Spleen (tissue), 11 donors: ENCODE results near the gene RADIL. TPM values are rescaled to one million over a fixed set of nuclear protein-coding genes. Genes with fewer than 3 reads are reported as not detected.

Source experiments
- DNase-seq: peaks from one replicate; pipeline ENCODE4 v3.0.0-alpha.2; 2020
- H3K27ac ChIP-seq, 8 donors: fragments of 200-600 bp; sonication (generic) in 7 of 8; 1 replicate in 4 of 8; 2 replicates in 4 of 8; pipeline versions ENCODE4 v1.5.0 to v1.8.0; 2016 to 2021; ENCODE audit warnings: inconsistent platforms in 4 of 8, mild to moderate bottlenecking in 4 of 8, moderate library complexity in 1 of 8
- H3K27me3 ChIP-seq, 7 donors: fragments of 200-600 bp; sonication (generic) in 6 of 7; replicated peaks in 1 of 7; 1 replicate in 4 of 7; 2 replicates in 3 of 7; pipeline versions ENCODE4 v1.5.0 to v1.8.0; 2016 to 2021; ENCODE audit warnings: inconsistent platforms in 3 of 7, mild to moderate bottlenecking in 1 of 7
- H3K36me3 ChIP-seq, 6 donors: fragments of 200-600 bp; sonication (generic) in 5 of 6; 1 replicate in 4 of 6; 2 replicates in 2 of 6; pipeline versions ENCODE4 v1.5.0 to v1.8.0; 2016 to 2021; ENCODE audit warnings: inconsistent platforms in 2 of 6
- H3K4me1 ChIP-seq, 6 donors: fragments of 200-600 bp; sonication (generic) in 5 of 6; 1 replicate in 3 of 6; 2 replicates in 3 of 6; pipeline versions ENCODE4 v1.5.0 to v1.8.0; 2016 to 2021; ENCODE audit warnings: inconsistent platforms in 3 of 6
- H3K4me3 ChIP-seq, 8 donors: fragments of 200-600 bp; sonication (generic) in 7 of 8; 1 replicate in 4 of 8; 2 replicates in 4 of 8; pipeline versions ENCODE4 v1.5.0 to v1.8.0; 2016 to 2021; ENCODE audit warnings: inconsistent platforms in 4 of 8, mild to moderate bottlenecking in 4 of 8, moderate library complexity in 2 of 8
- H3K9me3 ChIP-seq, 8 donors: fragments of 200-600 bp; sonication (generic) in 7 of 8; 1 replicate in 4 of 8; 2 replicates in 4 of 8; pipeline versions ENCODE4 v1.5.0 to v1.8.0; 2016 to 2021; ENCODE audit warnings: inconsistent platforms in 4 of 8
- CTCF ChIP-seq, 11 experiments: fragments of 200-600 bp in 7 of 11; fragments of 450-650 bp in 4 of 11; sonication (generic) in 4 of 11; IDR thresholded peaks in 8 of 11; conservative IDR thresholded peaks in 3 of 11; 1 replicate in 7 of 11; 2 replicates in 4 of 11; pipeline versions ENCODE4 v1.4.0 to v1.8.0; 2016 to 2021; ENCODE audit warnings: antibody characterized with exemption in 11 of 11, inconsistent platforms in 4 of 11, mild to moderate bottlenecking in 1 of 11
- POLR2A ChIP-seq, 3 donors: fragments of 450-650 bp; IDR thresholded peaks; one replicate each; pipeline ENCODE4 v1.5.1; 2017; ENCODE audit warnings: antibody characterized with exemption in 3 of 3, mild to moderate bottlenecking in 1 of 3
- POLR2AphosphoS5 ChIP-seq, 3 donors: sonication (generic); formaldehyde crosslinking; IDR thresholded peaks; one replicate each; pipeline ENCODE4 v1.5.1; 2017; ENCODE audit warnings: antibody characterized with exemption in 3 of 3
- WGBS, 5 donors: extraction: QIAGEN DNeasy Blood & Tissue Kit in 3 of 5; methylation state at CpG; one replicate each; pipeline versions ENCODE4 v1.1.5 to v1.1.7; 2013 to 2018; 5-methylcytosine and 5-hydroxymethylcytosine counted together
- intact Hi-C: fragments of 100-400 bp; cut with DNase I; formaldehyde crosslinking; loops from one replicate; pipeline ENCODE4 v1.15.0; 2023; ENCODE audit warnings: low total_unique reads
- polyA plus RNA-seq, 3 donors: library from polyadenylated mRNA; stranded (reverse); fragments of 200-250 nt; gene quantifications; one replicate each; pipeline ENCODE4 v1.2.1, GENCODE V29; 2013
- total RNA-seq, 7 donors: library from RNA; depleted of rRNA in 3 of 7; stranded (reverse); fragments of >200 nt in 3 of 7; fragmentation: NEBNext Ultra II Directional in 4 of 7; extraction: Animal tissue kit (Norgen Biotek cat#: 25700) in 4 of 7; gene quantifications; one replicate each; pipeline versions ENCODE4 v1.1.0 to v1.2.1, GENCODE V29; 2016 to 2021
- donor health status: healthy with polysubstance abuse.
- donor health status: DM: no; HTN: no; CAD: no; lungs with moderate emphysema.
- donor health status: DM: no; HTN: no; CAD: no.
- donor health status: Bipolar disorder and iron deficiency.
- donor health status: healthy.
- donor health status: DM: no; HTN: no; CAD: no.
- donor health status: DM: yes; HTN: yes; CAD: no.

RADIL gene
- total and polyA plus RNA-seq, 10 donors, result 0.24 to 2.8 (median 1.5) TPM

GRCh38 chr7:4800487-4800886 lies 83.0 kb downstream of the RADIL start:
- Histone ChIP-seq H3K27ac (no peak overlapping the region), H3K9me3 (no peaks in the 10 kb centered on the region), H3K36me3 (no peaks in the 10 kb centered on the region), H3K4me1 (peaks cover 0 to 11% (median 5%) of the 10 kb centered on the region in 6 donors), H3K27me3 (peaks cover 0 to 2% (median 0%) of the 10 kb centered on the region in 7 donors), H3K4me3 (no peak overlapping the region)
- no peak for DNase-seq
- intact Hi-C loops, result no loop called here
- TF ChIP-seq POLR2AphosphoS5 (IDR thresholded peaks at IDR 0.05), result no peak
- no peak for TF ChIP-seq CTCF (IDR thresholded peaks at IDR 0.05 in 8 of 11, conservative IDR thresholded peaks at IDR 0.05 in 3 of 11)
- TF ChIP-seq POLR2A (IDR thresholded peaks at IDR 0.05), result no peak
- 67 to 95% (median 88%) methylated on average over 1 to 10 of the region's 10 CpGs for WGBS, 5 donors

- TF ChIP-seq POLR2A (IDR thresholded peaks at IDR 0.05), result no peak
- no peak for TF ChIP-seq CTCF (IDR thresholded peaks at IDR 0.05 in 8 of 11, conservative IDR thresholded peaks at IDR 0.05 in 3 of 11)
- TF ChIP-seq POLR2AphosphoS5 (IDR thresholded peaks at IDR 0.05), result no peak
- DNase-seq, result no peak
- 63 to 86% (median 82%) methylated on average over 14 to 39 of the region's 39 CpGs for WGBS, 5 donors
- Histone ChIP-seq H3K4me3 (no peak overlapping the region), H3K36me3 (peaks cover 0 to under 1% (median 0%) of the 10 kb centered on the region in 6 donors), H3K4me1 (peaks cover 0 to 11% (median 5%) of the 10 kb centered on the region in 6 donors), H3K9me3 (no peaks in the 10 kb centered on the region), H3K27me3 (no peaks in the 10 kb centered on the region), H3K27ac (no peak overlapping the region)
- intact Hi-C loops, result loop anchor here (10.0 kb wide), 2 partner anchors 65 to 285 kb away; no protein-coding TSS in a partner anchor
Measured at GRCh38 chr7:4799508-4800268, 83.8 kb downstream of the RADIL start.

- WGBS, 5 donors, result 60 to 91% (median 85%) methylated on average over 7 to 15 of the region's 15 CpGs
- Histone ChIP-seq H3K27ac (no peak overlapping the region), H3K36me3 (peaks cover 0 to 5% (median 0%) of the 10 kb centered on the region in 6 donors), H3K4me3 (no peak overlapping the region), H3K9me3 (no peaks in the 10 kb centered on the region), H3K4me1 (peaks cover 0 to 11% (median 5%) of the 10 kb centered on the region in 6 donors), H3K27me3 (no peaks in the 10 kb centered on the region)
- intact Hi-C loops, result loop anchor here (10.0 kb wide), 2 partner anchors 64 to 286 kb away; no protein-coding TSS in a partner anchor
- TF ChIP-seq CTCF (IDR thresholded peaks at IDR 0.05 in 8 of 11, conservative IDR thresholded peaks at IDR 0.05 in 3 of 11) (no peak), POLR2AphosphoS5 (IDR thresholded peaks at IDR 0.05) (no peak), POLR2A (IDR thresholded peaks at IDR 0.05) (no peak)
- no peak for DNase-seq
Measured at GRCh38 chr7:4798706-4799235, 84.7 kb downstream of the RADIL start.
